RWPE2 (cell line): ENCODE results near the gene IGFALS.

Experiments used
- ATAC-seq: fragments of 200-7000 bp; cut with Tn5 transposase; 3 replicates; pipeline ENCODE4 v1.9.1; 2021; ENCODE audit warnings: low read depth
- DNase-seq: peaks from one replicate; pipeline ENCODE4 v3.0.0-alpha.2; 2020; ENCODE audit warnings: low spot score
- H3K27ac ChIP-seq: fragments of 450-650 bp; 2 replicates; pipeline ENCODE4 v1.5.1; 2017; ENCODE audit warnings: mild to moderate bottlenecking; ENCODE audit not compliant: poor library complexity, severe bottlenecking
- H3K27me3 ChIP-seq: fragments of 250-450 bp; sonication (Bioruptor Pico); 2 replicates; pipeline ENCODE4 v1.5.1; 2021; ENCODE audit warnings: mild to moderate bottlenecking, moderate library complexity; ENCODE audit not compliant: insufficient read depth, poor library complexity, severe bottlenecking
- H3K36me3 ChIP-seq: fragments of 250-450 bp; sonication (Bioruptor Pico); 2 replicates; pipeline ENCODE4 v1.5.1; 2020; ENCODE audit warnings: low read depth, mild to moderate bottlenecking, moderate library complexity
- H3K4me1 ChIP-seq: fragments of 250-450 bp; sonication (Bioruptor Pico); 2 replicates; pipeline ENCODE4 v1.5.1; 2021; ENCODE audit warnings: mild to moderate bottlenecking, moderate library complexity; ENCODE audit not compliant: insufficient read depth, poor library complexity, severe bottlenecking
- H3K4me3 ChIP-seq: fragments of 250-450 bp; sonication (Bioruptor Pico); 2 replicates; pipeline ENCODE4 v1.5.1; 2021; ENCODE audit warnings: mild to moderate bottlenecking, moderate library complexity; ENCODE audit not compliant: severe bottlenecking
- H3K9me3 ChIP-seq: fragments of 250-450 bp; sonication (Bioruptor Pico); 2 replicates; pipeline ENCODE4 v1.5.1; 2021; ENCODE audit warnings: mild to moderate bottlenecking, moderate library complexity; ENCODE audit not compliant: severe bottlenecking
- CTCF ChIP-seq: fragments of 450-650 bp; IDR thresholded peaks from one replicate; pipeline ENCODE4 v1.5.1; 2017; ENCODE audit warnings: mild to moderate bottlenecking, moderate library complexity; ENCODE audit not compliant: poor library complexity, severe bottlenecking

IGFALS gene

DNA sequence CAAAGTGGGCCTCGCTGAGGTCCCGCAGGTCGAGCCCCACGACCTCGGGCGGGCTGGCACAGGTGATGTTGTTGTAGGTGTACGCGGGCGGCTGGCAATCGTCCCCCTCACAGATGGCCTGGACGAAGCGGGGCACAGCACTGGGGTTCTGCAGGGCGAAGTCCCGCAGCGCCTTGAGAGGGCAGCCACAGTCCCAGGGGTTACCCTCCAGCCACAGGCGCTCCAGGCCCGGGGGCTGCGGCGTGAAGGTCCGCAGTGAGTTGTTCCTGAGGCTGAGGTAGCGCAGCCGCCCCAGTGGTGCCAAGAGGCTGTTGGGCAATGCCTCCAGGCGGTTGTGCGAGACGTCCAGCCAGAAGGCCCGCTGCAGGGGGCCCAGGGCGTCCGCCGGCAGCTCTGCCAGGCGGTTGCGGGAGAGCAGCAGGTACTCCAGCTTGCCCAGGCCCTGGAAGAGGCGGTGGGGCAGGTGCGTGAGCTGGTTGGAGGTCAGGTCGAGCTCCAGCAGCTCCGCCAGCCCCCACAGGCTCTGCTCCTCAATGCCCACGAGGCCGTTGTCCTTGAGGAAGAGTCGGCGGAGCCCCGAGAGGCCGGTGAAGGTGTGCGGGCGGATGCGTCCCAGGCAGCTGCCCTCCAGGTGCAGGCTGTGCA lies 2.8 kb downstream of the IGFALS start:
- ATAC-seq: no peak

DNA sequence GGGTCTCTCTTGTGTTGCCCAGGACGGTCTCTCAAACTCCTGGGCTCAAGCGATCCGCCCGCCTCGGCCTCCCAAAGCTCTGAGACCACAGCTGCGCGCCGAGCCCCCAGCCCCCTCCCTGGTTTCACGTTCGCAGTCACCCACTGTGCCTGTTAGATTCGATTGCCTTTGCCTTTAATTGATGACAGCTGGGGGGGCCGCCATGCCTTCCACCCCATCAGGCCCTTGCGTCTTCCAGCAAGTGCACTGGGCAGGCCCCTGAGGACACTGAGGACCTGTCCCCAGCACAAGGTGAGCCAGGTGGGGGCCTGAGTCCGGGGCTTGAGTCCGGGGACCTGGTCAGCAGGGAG lies 3.3 kb downstream of the IGFALS start:
- H3K4me1 ChIP-seq: no peaks in the 10 kb centered on the region
- H3K36me3 ChIP-seq: peaks cover 26% of the 10 kb centered on the region
- no peaks in the 10 kb centered on the region for H3K27me3 ChIP-seq
- no peak for TF ChIP-seq CTCF
- no peak for ATAC-seq
- no peak overlapping the region for H3K4me3 ChIP-seq
- no peaks in the 10 kb centered on the region for H3K9me3 ChIP-seq
- no peak for DNase-seq
- no peak overlapping the region for H3K27ac ChIP-seq

More for the DNA sequence above, 2.8 kb downstream of the IGFALS start:
- H3K36me3 ChIP-seq: peaks cover 25% of the 10 kb centered on the region
- no peak overlapping the region for H3K4me3 ChIP-seq
- DNase-seq: peak; percentile 63
- TF ChIP-seq CTCF: no peak
- H3K27me3 ChIP-seq: no peaks in the 10 kb centered on the region
- H3K27ac ChIP-seq: no peak overlapping the region
- H3K9me3 ChIP-seq: no peaks in the 10 kb centered on the region
- no peaks in the 10 kb centered on the region for H3K4me1 ChIP-seq

- Histone ChIP-seq H3K4me3 (no peak overlapping the region), H3K27me3 (no peaks in the 10 kb centered on the region), H3K4me1 (no peaks in the 10 kb centered on the region), H3K9me3 (no peaks in the 10 kb centered on the region), H3K27ac (no peak overlapping the region), H3K36me3 (peaks cover 31% of the 10 kb centered on the region)
- ATAC-seq: no peak
- no peak for TF ChIP-seq CTCF
- peak; percentile 57 for DNase-seq
Observed at GRCh38 chr16:1789643-1790045, 3.9 kb downstream of the IGFALS start.

GRCh38 chr16:1788708-1789100 lies 4.8 kb downstream of the IGFALS start:
- Histone ChIP-seq H3K27ac (no peak overlapping the region), H3K4me1 (peaks cover 6% of the 10 kb centered on the region), H3K9me3 (no peaks in the 10 kb centered on the region), H3K36me3 (peaks cover 37% of the 10 kb centered on the region), H3K4me3 (no peak overlapping the region), H3K27me3 (no peaks in the 10 kb centered on the region)
- no peak for TF ChIP-seq CTCF
- ATAC-seq (no peak), DNase-seq (peak; percentile 64)

GRCh38 chr16:1788095-1788707 lies 5.3 kb downstream of the IGFALS start:
- no peak for TF ChIP-seq CTCF
- Histone ChIP-seq H3K4me3 (no peak overlapping the region), H3K27me3 (no peaks in the 10 kb centered on the region), H3K36me3 (peaks cover 37% of the 10 kb centered on the region), H3K4me1 (peaks cover 6% of the 10 kb centered on the region), H3K27ac (no peak overlapping the region), H3K9me3 (no peaks in the 10 kb centered on the region)
- DNase-seq (peak; percentile 63), ATAC-seq (no peak)
